Middle frontal gyrus (tissue), 1 donor: ENCODE results near the gene SLC19A2.

Source experiments
- DNase-seq: peaks from one replicate; pipeline ENCODE4 v3.0.0-alpha.2; 2015; ENCODE audit warnings: low spot score; ENCODE audit errors: extremely low spot score

SLC19A2 gene

GRCh38 chr1:169478094-169478672 lies 7.6 kb downstream of the SLC19A2 start:
- no peak for DNase-seq

- no peak for DNase-seq
Measured at GRCh38 chr1:169475806-169476387, 9.8 kb downstream of the SLC19A2 start.

GRCh38 chr1:169474302-169474995 lies 11.3 kb downstream of the SLC19A2 start:
- no peak for DNase-seq

- no peak for DNase-seq
Measured at GRCh38 chr1:169473347-169473746, 12.4 kb downstream of the SLC19A2 start.

- no peak for DNase-seq
Measured at GRCh38 chr1:169472738-169473137, 13.0 kb downstream of the SLC19A2 start.

GRCh38 chr1:169468982-169469381 lies 16.8 kb downstream of the SLC19A2 start:
- no peak for DNase-seq

GRCh38 chr1:169466259-169467230 lies 19.2 kb downstream of the SLC19A2 start:
- DNase-seq = no peak

GRCh38 chr1:169465281-169465680 lies 20.5 kb downstream of the SLC19A2 start:
- no peak for DNase-seq

- no peak for DNase-seq
Measured at GRCh38 chr1:169462385-169462784, 23.4 kb downstream of the SLC19A2 start.

GRCh38 chr1:169461390-169462000 lies 24.2 kb downstream of the SLC19A2 start:
- no peak for DNase-seq

GRCh38 chr1:169460191-169460833 lies 25.4 kb downstream of the SLC19A2 start:
- DNase-seq = no peak

GRCh38 chr1:169457443-169457842 lies 28.3 kb downstream of the SLC19A2 start:
- no peak for DNase-seq

- no peak for DNase-seq
Measured at GRCh38 chr1:169456029-169456428, 29.7 kb downstream of the SLC19A2 start.

- DNase-seq = no peak
Measured at GRCh38 chr1:169452921-169453320, 32.8 kb downstream of the SLC19A2 start.

- DNase-seq = no peak
Measured at GRCh38 chr1:169451218-169451824, 34.4 kb downstream of the SLC19A2 start.

- DNase-seq = no peak
Measured at GRCh38 chr1:169443923-169444322, 41.8 kb downstream of the SLC19A2 start.

GRCh38 chr1:169427081-169427641 lies 58.6 kb downstream of the SLC19A2 start, which contains the start of gene CCDC181:
CCDC181 (minus strand) TSS chr1:169427474; CDS start chr1:169424927, 2,547 bp downstream.
- DNase-seq = peak; percentile 81

- DNase-seq = no peak
Measured at GRCh38 chr1:169426174-169426705, 59.5 kb downstream of the SLC19A2 start.

GRCh38 chr1:169421309-169421708 lies 64.4 kb downstream of the SLC19A2 start:
- DNase-seq = no peak

GRCh38 chr1:169414952-169415351 lies 70.8 kb downstream of the SLC19A2 start:
- no peak for DNase-seq
